GM18861 (cell line): ENCODE measurements around the gene MAP3K9.
"Not testable (repeated sequence)": the region's sequence is repeated elsewhere in the genome, so short reads cannot be mapped to it uniquely, and the experiment has no call there.

ENCODE experiments used
- ATAC-seq: cut with Tn5 transposase; IDR thresholded peaks from one replicate; pipeline ENCODE4 v1.9.1; 2021; ENCODE audit not compliant: unreplicated experiment

MAP3K9 gene

DNA sequence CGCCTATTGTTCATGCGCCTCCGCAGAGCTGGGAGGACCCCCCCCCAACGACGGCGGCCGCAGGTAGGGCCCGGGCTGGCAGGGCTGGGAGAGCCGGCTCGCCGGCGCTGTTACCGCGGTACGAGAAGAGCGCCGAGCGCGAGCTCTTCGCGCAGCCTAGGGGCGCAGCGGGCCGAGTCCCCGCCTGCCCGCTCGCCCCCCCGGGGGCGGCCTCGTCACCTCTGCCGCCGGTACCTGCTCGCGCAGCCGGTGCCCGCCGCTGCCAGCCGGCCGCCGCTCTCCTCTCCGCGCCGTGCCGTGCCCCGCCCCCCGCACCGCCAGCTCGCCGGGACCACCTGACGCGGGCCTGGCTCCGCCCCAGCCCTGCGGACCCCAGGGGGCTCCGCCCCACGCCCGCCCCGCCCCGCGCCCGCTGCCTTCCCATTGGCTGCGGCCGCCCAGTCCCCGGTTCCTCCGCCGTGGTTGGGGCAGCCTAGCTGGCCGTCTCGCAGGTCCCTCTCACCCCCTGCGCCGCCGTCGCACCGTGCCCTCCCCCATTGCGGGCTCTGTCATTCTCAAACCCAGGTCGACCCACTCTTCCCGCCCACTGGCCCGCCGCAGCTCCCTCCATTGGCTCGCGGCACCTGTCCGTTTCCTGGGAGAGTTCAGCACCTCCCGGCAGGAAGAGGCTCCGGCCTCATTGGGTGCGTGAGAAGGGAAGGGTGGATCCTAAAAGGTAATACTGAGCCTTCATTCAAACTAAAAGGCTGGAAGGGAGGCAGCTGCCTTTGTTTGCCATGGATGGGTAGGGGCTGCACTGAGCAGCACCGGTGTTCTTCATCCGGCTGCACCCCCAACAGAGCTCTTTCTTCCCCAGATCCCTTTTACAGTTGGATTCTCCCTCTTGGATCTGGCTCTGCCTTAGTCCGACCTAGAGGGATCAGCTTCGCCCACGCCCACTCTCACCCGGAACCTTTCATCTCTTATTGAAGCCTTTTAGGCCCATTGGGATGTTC, at the start of gene MAP3K9:
TSS of gene MAP3K9 (minus strand) at position 289 of the 995 bp plus-strand sequence. CDS start 342 bp downstream, outside the sequence.
- ATAC-seq, result peak; percentile 77

DNA sequence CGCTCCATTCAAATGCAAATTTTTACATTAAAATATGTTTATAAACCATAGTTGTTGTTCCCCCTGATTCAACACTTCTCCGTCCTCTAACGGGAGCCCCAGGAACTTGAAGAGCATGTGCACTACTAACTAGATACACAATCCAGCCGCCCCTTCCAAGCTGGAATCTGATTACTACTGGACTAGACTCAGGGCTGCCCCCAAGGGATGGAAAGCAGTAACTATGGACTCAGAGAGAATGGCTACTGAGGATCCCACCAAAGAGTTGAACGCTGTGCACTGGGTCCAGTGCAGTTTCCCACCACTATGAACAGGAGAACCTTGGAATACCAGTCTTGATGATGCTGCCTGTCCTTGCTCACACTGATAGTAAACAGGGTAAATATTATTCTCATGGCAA, 49.3 kb upstream of the MAP3K9 start:
- no peak for ATAC-seq

DNA sequence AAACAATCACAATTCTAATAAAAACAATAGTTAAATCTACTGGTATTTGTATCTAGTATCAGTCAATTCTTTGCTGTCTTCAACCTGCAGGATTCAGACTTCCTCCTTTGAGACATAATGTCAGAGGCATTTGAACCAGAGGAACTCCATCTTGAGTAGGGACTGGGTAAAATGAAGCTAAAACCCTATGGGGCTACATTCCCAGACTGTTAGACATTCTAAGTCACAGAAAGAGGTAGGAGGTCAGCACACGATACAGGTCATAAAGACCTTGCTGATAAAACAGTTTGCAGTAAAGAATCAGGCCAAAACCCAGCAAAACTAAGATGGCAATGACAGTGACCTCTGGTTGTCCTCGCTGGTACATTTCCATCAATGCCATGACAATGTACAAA, 48.2 kb upstream of the MAP3K9 start:
- ATAC-seq, result no peak

DNA sequence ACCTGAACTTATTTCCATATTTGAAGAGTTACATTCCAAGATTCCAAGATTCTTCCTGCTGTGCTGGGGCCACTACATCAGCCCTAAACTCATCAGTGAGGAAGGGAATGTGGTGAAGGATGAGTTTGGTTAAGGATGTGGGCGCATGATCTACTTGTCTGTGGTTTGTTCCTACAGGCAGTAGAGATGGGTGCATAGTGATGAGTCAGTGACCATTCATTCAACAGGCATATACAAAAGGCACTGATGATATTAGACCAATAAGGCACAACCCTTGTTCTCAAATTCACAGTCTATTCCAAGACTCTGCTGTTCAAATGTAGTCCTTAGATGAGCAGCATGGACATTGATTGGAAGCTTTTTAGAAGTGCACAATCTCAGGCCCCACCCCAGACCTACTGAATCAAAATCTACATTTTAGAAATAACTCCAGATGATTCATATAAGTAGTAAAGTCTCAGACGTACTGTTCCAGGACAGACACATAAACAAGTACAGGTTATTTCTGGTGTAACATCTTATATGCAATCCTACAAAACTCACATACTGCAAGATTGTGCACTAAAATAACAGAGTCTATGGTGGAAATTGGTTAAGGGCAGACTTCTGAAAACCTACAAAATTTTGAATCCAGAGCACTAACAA, 47.7 kb upstream of the MAP3K9 start:
- ATAC-seq, result no peak

GRCh38 chr14:70855486-70855885, 46.2 kb upstream of the MAP3K9 start:
- ATAC-seq, result no peak

GRCh38 chr14:70853658-70854057, 44.3 kb upstream of the MAP3K9 start:
- ATAC-seq, result not testable (repeated sequence)

DNA sequence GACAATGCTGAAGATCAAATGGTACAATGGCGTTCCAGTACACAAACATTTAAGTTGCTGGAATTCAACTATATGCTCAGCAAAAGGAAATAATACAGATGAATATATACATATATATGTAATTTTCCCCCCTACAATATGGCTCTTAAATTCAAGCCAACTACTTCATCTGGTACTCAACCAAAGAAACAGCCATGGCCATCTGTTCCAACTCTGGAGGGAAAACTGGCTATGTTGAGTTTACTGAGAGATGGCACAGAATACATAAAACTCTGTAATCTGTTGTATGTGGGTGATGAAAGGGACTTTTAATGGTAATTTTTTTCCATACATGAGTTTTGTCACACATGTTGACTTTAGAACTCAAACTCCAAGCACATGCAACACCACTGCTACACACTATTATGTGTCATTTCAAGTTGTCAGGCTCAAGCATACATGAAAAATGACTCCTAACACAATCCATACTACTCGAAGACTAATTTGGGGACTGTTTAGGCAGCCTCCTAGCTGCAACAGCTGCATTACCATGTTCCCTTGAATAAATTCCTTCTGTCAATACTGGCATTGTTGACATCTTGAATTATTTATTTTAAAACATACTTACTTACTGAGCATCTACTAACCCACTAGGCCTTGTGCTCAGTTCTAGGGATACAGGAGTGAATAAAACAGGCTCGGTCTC, 38.2 kb upstream of the MAP3K9 start:
- ATAC-seq, result no peak

DNA sequence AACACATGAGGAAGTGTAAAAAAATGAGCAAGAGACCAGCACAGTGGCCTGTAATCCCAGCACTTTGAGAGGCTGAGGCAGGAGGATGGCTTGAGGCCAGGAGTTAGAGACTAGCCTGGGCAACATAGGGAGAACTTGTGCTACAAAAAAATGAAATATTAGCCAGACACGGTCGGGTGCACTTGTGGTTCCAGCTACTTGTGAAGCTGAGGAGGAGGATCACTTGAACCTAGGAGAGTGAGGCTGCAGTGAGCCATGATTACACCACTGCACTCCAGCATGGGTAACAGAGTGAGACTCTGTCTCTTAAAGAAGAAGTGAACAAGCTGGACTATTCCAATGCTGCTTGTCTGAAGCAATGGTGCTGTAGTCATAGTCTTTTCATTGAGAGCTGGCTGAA, 36.3 kb upstream of the MAP3K9 start:
- no peak for ATAC-seq

DNA sequence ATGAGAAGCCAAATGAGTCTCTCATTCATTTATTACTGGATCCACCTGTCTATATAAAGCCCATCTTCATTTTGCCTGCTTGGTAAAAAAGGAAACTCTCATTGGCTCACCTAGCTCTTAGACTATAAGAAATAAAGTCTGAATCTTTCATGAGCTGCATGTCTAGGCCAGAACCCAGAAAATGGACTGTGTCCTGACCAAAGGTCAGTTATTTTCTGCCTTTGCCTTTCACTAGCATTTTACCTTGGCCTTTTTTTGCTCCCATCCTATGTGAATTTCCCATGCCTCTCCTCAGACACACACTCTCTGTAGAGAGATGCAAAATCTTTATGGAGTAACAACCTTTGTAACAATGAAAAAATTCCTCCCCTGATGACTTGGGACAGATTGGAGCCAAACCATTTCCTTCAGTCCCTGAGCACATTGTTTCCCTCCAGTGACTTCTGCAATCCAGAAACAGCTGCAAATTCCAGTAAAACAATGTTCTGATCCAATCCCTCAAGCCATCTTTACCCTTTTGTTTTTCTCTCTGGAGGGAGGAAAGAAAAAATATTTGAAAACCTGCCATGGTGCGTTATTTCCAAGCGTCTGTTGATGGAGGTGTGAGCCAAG, 33.6 kb upstream of the MAP3K9 start:
- ATAC-seq, result no peak

DNA sequence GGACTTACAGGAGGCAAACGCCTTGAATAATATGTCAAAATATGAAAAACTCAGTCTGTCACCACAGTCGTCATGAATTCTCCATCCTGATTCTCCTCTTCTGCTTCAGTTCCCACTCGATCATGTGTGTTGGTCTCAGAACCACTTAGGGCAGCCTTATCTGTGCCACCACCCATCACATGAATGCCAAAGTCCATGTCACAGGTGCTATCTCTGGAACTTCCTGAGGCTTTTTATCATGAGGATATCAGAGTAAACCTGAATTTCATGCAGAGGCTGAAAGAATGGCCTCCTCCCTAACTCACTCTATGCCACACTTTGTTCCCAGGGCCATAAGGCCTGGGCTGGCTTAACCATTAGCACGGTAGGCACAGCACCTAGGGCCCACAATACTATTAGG, 28.8 kb upstream of the MAP3K9 start:
- ATAC-seq, result no peak

DNA sequence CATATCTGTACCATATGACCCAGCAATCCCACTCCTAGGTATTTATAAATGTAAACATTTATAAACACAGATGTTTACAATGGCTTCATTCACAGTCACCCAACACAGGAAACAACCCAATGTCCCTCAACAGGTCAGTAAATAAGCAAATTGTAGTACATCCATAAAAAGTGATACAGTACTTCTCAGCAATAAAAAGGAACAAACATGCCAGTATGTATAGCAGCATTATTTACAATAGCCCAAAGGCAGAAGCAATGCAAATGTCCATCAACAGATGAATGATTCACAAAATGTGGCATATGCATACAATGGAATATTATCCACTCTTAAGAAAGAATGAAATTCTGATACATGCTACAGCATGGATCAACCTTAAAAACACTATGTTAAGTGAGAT, 27.6 kb upstream of the MAP3K9 start:
- no peak for ATAC-seq

- no peak for ATAC-seq
Measured at GRCh38 chr14:70833884-70834283, 24.6 kb upstream of the MAP3K9 start.

GRCh38 chr14:70832561-70833305, 23.4 kb upstream of the MAP3K9 start:
- no peak for ATAC-seq

GRCh38 chr14:70830998-70831781, 21.9 kb upstream of the MAP3K9 start:
- ATAC-seq, result no peak

GRCh38 chr14:70828188-70828587, 18.9 kb upstream of the MAP3K9 start:
- ATAC-seq, result no peak

DNA sequence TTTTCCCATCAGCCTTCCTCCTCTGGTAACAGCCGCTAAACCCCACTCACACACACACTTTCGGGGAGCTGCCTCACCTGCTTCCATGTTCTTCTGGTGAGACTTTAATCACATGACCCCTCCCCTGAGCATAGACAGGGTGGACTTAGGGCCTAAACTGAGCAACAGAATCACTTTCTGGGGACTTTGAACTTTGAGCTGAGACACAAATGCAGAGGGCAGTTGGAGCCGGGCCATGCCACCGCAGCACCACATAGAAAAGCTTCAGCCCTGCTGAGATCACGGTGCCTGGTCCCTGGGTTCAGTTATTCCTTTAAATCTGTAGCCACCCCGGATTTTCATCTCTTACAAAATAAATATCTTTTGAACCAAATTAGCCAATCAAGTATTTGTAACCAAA, 18.4 kb upstream of the MAP3K9 start:
- no peak for ATAC-seq

- ATAC-seq, result no peak
Measured at GRCh38 chr14:70827347-70827746, 18.0 kb upstream of the MAP3K9 start.

GRCh38 chr14:70823281-70823680, 14.0 kb upstream of the MAP3K9 start:
- no peak for ATAC-seq

- no peak for ATAC-seq
Measured at GRCh38 chr14:70822530-70823185, 13.3 kb upstream of the MAP3K9 start.
